Tibial nerve (tissue), 4 donors: ENCODE results near the gene TBC1D10B.

ENCODE experiments used
- EP300 ChIP-seq, 2 donors: sonication (generic); formaldehyde crosslinking; IDR thresholded peaks; one replicate each; pipeline ENCODE4 v1.6.1; 2017; ENCODE audit warnings: antibody characterized with exemption in 2 of 2, mild to moderate bottlenecking in 1 of 2
- POLR2A ChIP-seq, 2 donors: fragments of 450-650 bp; IDR thresholded peaks; one replicate each; pipeline ENCODE4 v1.6.1; 2017; ENCODE audit warnings: antibody characterized with exemption in 2 of 2, mild to moderate bottlenecking in 2 of 2, moderate library complexity in 2 of 2
- TF ChIP-seq, protein P1 (sequence below), 5 experiments: fragments of 200-600 bp in 3 of 5; fragments of 450-650 bp in 2 of 5; sonication (generic) in 3 of 5; IDR thresholded peaks; one replicate each; pipeline ENCODE4 v1.5.1; 2016 to 2019; ENCODE audit warnings: antibody characterized with exemption in 5 of 5, mild to moderate bottlenecking in 3 of 5, moderate library complexity in 2 of 5

DNA sequence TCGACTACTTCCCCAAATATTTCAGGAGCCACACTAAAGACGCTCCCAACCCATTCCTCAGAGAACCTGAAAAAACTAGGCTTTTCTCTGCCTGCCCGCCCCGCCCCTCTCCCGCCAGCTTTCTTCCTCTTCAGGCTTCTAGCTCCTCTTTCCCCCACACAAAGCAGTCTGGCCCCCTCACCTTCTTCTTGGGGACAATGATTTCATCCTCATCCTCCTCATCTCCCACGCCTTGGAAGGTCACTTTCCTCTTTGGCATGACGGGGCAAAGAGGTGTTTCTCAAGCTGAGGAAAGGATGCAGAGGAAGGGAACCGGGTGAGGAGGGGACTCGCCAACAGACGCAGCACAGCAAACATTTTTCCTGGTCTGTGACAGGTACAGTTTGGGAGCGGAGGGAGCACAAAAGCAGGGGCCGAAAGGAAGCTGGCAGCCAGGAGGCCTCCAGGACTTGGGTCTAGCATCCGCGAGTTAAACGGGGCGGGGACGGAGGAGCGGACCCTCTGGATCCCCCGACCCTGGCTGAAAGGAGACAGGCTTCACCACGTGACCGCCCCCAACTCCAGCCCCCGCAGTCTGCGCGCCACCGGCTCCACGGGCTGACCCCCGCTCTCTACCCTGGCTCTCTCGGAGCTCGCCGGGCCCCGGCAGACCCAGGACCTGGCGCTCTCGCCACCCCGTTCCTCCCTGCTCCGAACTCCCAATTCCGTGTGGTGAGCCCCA, 15.7 kb downstream of the TBC1D10B start:
- TF ChIP-seq, protein P1, sequence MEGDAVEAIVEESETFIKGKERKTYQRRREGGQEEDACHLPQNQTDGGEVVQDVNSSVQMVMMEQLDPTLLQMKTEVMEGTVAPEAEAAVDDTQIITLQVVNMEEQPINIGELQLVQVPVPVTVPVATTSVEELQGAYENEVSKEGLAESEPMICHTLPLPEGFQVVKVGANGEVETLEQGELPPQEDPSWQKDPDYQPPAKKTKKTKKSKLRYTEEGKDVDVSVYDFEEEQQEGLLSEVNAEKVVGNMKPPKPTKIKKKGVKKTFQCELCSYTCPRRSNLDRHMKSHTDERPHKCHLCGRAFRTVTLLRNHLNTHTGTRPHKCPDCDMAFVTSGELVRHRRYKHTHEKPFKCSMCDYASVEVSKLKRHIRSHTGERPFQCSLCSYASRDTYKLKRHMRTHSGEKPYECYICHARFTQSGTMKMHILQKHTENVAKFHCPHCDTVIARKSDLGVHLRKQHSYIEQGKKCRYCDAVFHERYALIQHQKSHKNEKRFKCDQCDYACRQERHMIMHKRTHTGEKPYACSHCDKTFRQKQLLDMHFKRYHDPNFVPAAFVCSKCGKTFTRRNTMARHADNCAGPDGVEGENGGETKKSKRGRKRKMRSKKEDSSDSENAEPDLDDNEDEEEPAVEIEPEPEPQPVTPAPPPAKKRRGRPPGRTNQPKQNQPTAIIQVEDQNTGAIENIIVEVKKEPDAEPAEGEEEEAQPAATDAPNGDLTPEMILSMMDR (IDR thresholded peaks at IDR 0.05), result no peak
- TF ChIP-seq POLR2A (IDR thresholded peaks at IDR 0.05) (no peak), EP300 (IDR thresholded peaks at IDR 0.05) (no peak)
